Endothelial cell of umbilical vein (primary cell): ENCODE data around the gene FBXO8. TPM values are rescaled to one million over a fixed set of nuclear protein-coding genes. Genes with fewer than 3 reads are reported as not detected.

Experiments
- BruUV-seq: library from RNA; stranded (reverse); fragments of 400-500 nt; replicated peaks from 2 replicates; lab custom pipeline; 2021; lab: Mats Ljungman, UMichigan
- CTCF ChIA-PET: fragments of 300-600, 350-600 bp; sonication (Branson Sonifier 250); formaldehyde crosslinking; loops from one replicate; lab custom pipeline; 2021; ENCODE audit warnings: antibody characterized with exemption, inconsistent platforms; lab: Charles Lee
- POLR2A ChIA-PET: fragments of 300-600, 350-600 bp; sonication (Branson Sonifier 250); formaldehyde crosslinking; loops from one replicate; lab custom pipeline; 2021; ENCODE audit warnings: antibody characterized with exemption, inconsistent platforms; lab: Charles Lee
- DNase-seq: peaks from one replicate; pipeline ENCODE4 v3.0.0-alpha.2; 2011; ENCODE audit warnings: low read depth, low spot score
- FAIRE-seq: peaks from 2 replicates; lab custom pipeline; 2011; peaks lifted over from hg19 to GRCh38; lab: Jason Lieb, UNC
- H2AFZ ChIP-seq: 2 replicates; pipeline ENCODE4 v1.6.0; 2012; ENCODE audit warnings: low read depth, low read length, control low read depth, inconsistent platforms
- H3K27ac ChIP-seq: 2 replicates; pipeline ENCODE4 v1.5.1; 2011; ENCODE audit warnings: low read depth, mild to moderate bottlenecking, control low read depth, low read length, moderate library complexity; ENCODE audit not compliant: insufficient read depth
- H3K27me3 ChIP-seq, 2 experiments: 2 replicates each; pipeline versions ENCODE4 v1.6.0 to v1.6.1; 2011; ENCODE audit warnings: low read length in 2 of 2, mixed read lengths in 1 of 2; ENCODE audit not compliant: control insufficient read depth in 2 of 2, insufficient read depth in 2 of 2
- H3K36me3 ChIP-seq, 2 experiments: 2 replicates in 1 of 2; 3 replicates in 1 of 2; pipeline ENCODE4 v1.5.1; 2011; ENCODE audit warnings: low read length in 2 of 2, mild to moderate bottlenecking in 1 of 2, moderate library complexity in 1 of 2; ENCODE audit not compliant: control insufficient read depth in 2 of 2, insufficient read depth in 2 of 2; ENCODE audit errors: extremely low read depth in 1 of 2
- H3K4me1 ChIP-seq: 3 replicates; pipeline ENCODE4 v1.5.1; 2011; ENCODE audit warnings: mild to moderate bottlenecking, low read length; ENCODE audit not compliant: control insufficient read depth, insufficient read depth; ENCODE audit errors: extremely low read depth
- H3K4me2 ChIP-seq: 2 replicates; pipeline ENCODE4 v1.6.1; 2011; ENCODE audit warnings: low read length, control low read depth, mixed read lengths; ENCODE audit not compliant: insufficient read depth
- H3K4me3 ChIP-seq, 3 experiments: fragments of 200-600 bp in 1 of 3; sonication (generic), shearing (Covaris generic) in 1 of 3; replicated peaks in 1 of 3; 2 replicates each; pipeline ENCODE4 v1.5.1; 2011 to 2016; ENCODE audit warnings: control low read depth in 3 of 3, low read length in 3 of 3, mild to moderate bottlenecking in 2 of 3, inconsistent platforms in 1 of 3, low read depth in 1 of 3, moderate library complexity in 1 of 3; ENCODE audit not compliant: insufficient read depth in 1 of 3
- H3K79me2 ChIP-seq: 2 replicates; pipeline ENCODE4 v1.6.0; 2012; ENCODE audit warnings: low read length, inconsistent platforms; ENCODE audit not compliant: control insufficient read depth, insufficient read depth
- H3K9ac ChIP-seq: replicated peaks from 2 replicates; pipeline ENCODE3; 2011; ENCODE audit warnings: low read length, control low read depth; ENCODE audit not compliant: insufficient read depth; ENCODE audit errors: extremely low read depth
- H3K9me1 ChIP-seq: replicated peaks from 3 replicates; pipeline ENCODE4 v1.6.0; 2011; ENCODE audit warnings: mild to moderate bottlenecking, low read length; ENCODE audit not compliant: control insufficient read depth, insufficient read depth; ENCODE audit errors: extremely low read depth
- H3K9me3 ChIP-seq: replicated peaks from 2 replicates; pipeline ENCODE4 v1.5.1; 2012; ENCODE audit warnings: low read length, inconsistent platforms; ENCODE audit not compliant: control insufficient read depth, insufficient read depth
- H4K20me1 ChIP-seq: replicated peaks from 2 replicates; pipeline ENCODE3; 2011; ENCODE audit warnings: mild to moderate bottlenecking, low read length; ENCODE audit not compliant: control insufficient read depth, insufficient read depth; ENCODE audit errors: extremely low read depth
- EZH2 ChIP-seq: IDR thresholded peaks from 2 replicates; pipeline ENCODE4 v1.6.1; 2012; ENCODE audit warnings: borderline replicate concordance, low read depth, mild to moderate bottlenecking, moderate library complexity, low read length, inconsistent platforms; ENCODE audit not compliant: severe bottlenecking
- FOS ChIP-seq: IDR thresholded peaks from 2 replicates; pipeline ENCODE4 v1.6.1; 2011; ENCODE audit warnings: mild to moderate bottlenecking, low read length, moderate library complexity, borderline replicate concordance; ENCODE audit not compliant: insufficient read depth
- GATA2 ChIP-seq: IDR thresholded peaks from 2 replicates; pipeline ENCODE4 v1.7.0; 2011; ENCODE audit warnings: low read depth, mild to moderate bottlenecking, moderate library complexity, mixed read lengths, low read length; ENCODE audit not compliant: insufficient read length, insufficient read depth
- JUN ChIP-seq: IDR thresholded peaks from 2 replicates; pipeline ENCODE4 v1.6.1; 2011; ENCODE audit warnings: borderline replicate concordance, low read depth; ENCODE audit not compliant: insufficient read length, insufficient read depth
- MYC ChIP-seq: IDR thresholded peaks from one replicate; pipeline ENCODE4 v1.6.1; 2011; ENCODE audit warnings: mild to moderate bottlenecking, low read depth, low read length
- POLR2A ChIP-seq: IDR thresholded peaks from 2 replicates; pipeline ENCODE4 v1.6.1; 2012; ENCODE audit warnings: low read depth, mild to moderate bottlenecking, control low read depth, low read length
- POLR2AphosphoS5 ChIP-seq: IDR thresholded peaks from 2 replicates; pipeline ENCODE4 v1.6.1; 2012; ENCODE audit warnings: low read depth, mild to moderate bottlenecking, control low read depth, low read length, moderate library complexity; ENCODE audit not compliant: insufficient read depth
- dilution Hi-C: fragments of 300-500 bp; cut with MboI; formaldehyde crosslinking; loops from one replicate; pipeline ENCODE4 v1.15.0; 2019; ENCODE audit warnings: low sequenced_read_pairs; ENCODE audit not compliant: extremely low pct_ligation_motif_present
- intact Hi-C: fragments of 100-400 bp; cut with micrococcal nuclease; formaldehyde crosslinking; loops from one replicate; pipeline ENCODE4 v1.10.0; 2022
- polyA plus RNA-seq, 4 experiments: library from polyadenylated mRNA; depleted of rRNA in 3 of 4; stranded (reverse) in 3 of 4; unstranded in 1 of 4; fragments of >200 nt; gene quantifications; 2 replicates each; pipeline versions ENCODE4 v1.2.1 to v1.2.3, GENCODE V29; 2011 to 2012; ENCODE audit warnings: missing spikeins in 1 of 4
- total RNA-seq: library from RNA; stranded (reverse); gene quantifications from 2 replicates; pipeline ENCODE4 v1.2.3, GENCODE V29; 2021
- TF ChIP-seq, protein P1 (sequence below): IDR thresholded peaks from 2 replicates; pipeline ENCODE4 v1.6.1; 2011; ENCODE audit not compliant: insufficient read depth, insufficient read length
- TF ChIP-seq, protein P2 (sequence below), 2 donors: IDR thresholded peaks; 1 replicate in 1 of 2; 2 replicates in 1 of 2; pipeline ENCODE4 v1.5.1; 2011; ENCODE audit warnings: low read length in 2 of 2, mild to moderate bottlenecking in 2 of 2, moderate library complexity in 2 of 2, control low read depth in 1 of 2, inconsistent platforms in 1 of 2, low read depth in 1 of 2; ENCODE audit not compliant: insufficient read depth in 1 of 2; ENCODE audit errors: extremely low read depth in 1 of 2

Gene FBXO8
- total and polyA plus RNA-seq, 2 donors (not counting 3 experiments of a cell fraction or from before 2014, with no cell fraction given): 9.9 to 14.5 TPM

DNA sequence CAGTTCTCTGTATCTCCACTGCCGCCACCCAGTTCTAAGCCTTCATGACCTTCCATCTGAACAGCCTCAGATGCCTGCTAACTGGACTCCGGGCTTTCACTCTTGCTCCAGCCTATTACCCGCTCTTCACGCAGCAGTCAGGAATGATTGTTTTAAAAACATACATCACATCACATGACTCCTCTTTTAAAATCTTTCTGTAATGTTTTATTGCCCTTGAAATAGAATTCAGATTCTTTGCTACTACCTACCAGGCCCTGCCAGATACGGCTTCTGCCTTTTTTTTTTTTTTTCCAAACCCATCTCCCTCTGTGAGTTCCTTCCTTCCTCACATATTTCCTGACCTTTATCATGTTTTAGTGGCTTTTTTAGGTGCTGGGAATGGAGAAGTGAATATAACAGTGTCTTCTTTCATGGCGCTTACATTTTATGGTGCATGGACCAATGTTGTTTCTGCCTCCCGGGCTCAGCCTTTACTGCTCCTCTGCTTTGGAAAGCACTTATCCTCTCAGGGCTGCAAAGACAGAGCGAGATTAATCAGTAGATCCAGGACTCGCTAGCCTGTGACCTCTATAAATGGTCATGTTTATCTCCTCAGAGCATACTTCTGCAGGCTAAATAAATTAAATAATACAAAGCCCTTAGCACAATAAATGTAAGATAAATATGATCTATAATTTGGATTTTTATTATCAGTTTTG lies 58.0 kb downstream of the FBXO8 start:
- no TSS peak for BruUV-seq
- H3K9ac ChIP-seq: no peak overlapping the region
- peaks cover 19 to 45% of the 10 kb centered on the region in 2 experiments for H3K27me3 ChIP-seq
- H3K4me1 ChIP-seq: no peaks in the 10 kb centered on the region
- H3K9me1 ChIP-seq: no peaks in the 10 kb centered on the region
- ChIA-PET CTCF (no interaction called here), POLR2A (no interaction called here)
- H3K79me2 ChIP-seq: no peaks in the 10 kb centered on the region
- no peak overlapping the region for H3K4me3 ChIP-seq
- no peak overlapping the region for H2AFZ ChIP-seq
- H3K27ac ChIP-seq: no peak overlapping the region
- DNase-seq: no peak
- TF ChIP-seq GATA2: no peak
- TF ChIP-seq JUN: no peak
- no peak for TF ChIP-seq EZH2
- TF ChIP-seq FOS: no peak
- TF ChIP-seq MYC: no peak
- no peak for TF ChIP-seq POLR2A
- TF ChIP-seq, protein P1, sequence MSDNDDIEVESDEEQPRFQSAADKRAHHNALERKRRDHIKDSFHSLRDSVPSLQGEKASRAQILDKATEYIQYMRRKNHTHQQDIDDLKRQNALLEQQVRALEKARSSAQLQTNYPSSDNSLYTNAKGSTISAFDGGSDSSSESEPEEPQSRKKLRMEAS: no peak
- TF ChIP-seq, protein P2, sequence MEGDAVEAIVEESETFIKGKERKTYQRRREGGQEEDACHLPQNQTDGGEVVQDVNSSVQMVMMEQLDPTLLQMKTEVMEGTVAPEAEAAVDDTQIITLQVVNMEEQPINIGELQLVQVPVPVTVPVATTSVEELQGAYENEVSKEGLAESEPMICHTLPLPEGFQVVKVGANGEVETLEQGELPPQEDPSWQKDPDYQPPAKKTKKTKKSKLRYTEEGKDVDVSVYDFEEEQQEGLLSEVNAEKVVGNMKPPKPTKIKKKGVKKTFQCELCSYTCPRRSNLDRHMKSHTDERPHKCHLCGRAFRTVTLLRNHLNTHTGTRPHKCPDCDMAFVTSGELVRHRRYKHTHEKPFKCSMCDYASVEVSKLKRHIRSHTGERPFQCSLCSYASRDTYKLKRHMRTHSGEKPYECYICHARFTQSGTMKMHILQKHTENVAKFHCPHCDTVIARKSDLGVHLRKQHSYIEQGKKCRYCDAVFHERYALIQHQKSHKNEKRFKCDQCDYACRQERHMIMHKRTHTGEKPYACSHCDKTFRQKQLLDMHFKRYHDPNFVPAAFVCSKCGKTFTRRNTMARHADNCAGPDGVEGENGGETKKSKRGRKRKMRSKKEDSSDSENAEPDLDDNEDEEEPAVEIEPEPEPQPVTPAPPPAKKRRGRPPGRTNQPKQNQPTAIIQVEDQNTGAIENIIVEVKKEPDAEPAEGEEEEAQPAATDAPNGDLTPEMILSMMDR (IDR thresholded peaks at IDR 0.05; ENCODE audit: extremely low read depth in 1 of 2, insufficient read depth in 1 of 2, low read depth in 1 of 2, low read length in 2 of 2): no peak
- no peak for TF ChIP-seq POLR2AphosphoS5
- FAIRE-seq: no peak
- dilution Hi-C loops (no loop called here), intact Hi-C loops (no loop called here)
- H4K20me1 ChIP-seq: no peaks in the 10 kb centered on the region
- no peaks in the 10 kb centered on the region for H3K36me3 ChIP-seq
- H3K4me2 ChIP-seq: no peak overlapping the region
- no peaks in the 10 kb centered on the region for H3K9me3 ChIP-seq
